H1 (cell line): ENCODE results near the gene C2. TPM values are rescaled to one million over a fixed set of nuclear protein-coding genes. Genes with fewer than 3 reads are reported as not detected.

Source experiments
- CTCF ChIA-PET: fragments of 300-600 bp; sonication (Branson Sonifier 250); formaldehyde crosslinking; loops from one replicate; lab custom pipeline; 2021; ENCODE audit not compliant: partially characterized antibody; lab: Charles Lee
- POLR2A ChIA-PET: fragments of 300-600 bp; sonication (Branson Sonifier 250); formaldehyde crosslinking; loops from one replicate; lab custom pipeline; 2021; ENCODE audit warnings: inconsistent platforms; ENCODE audit not compliant: partially characterized antibody; lab: Charles Lee
- DNase-seq, 2 experiments: peaks; one replicate each; pipeline versions ENCODE4 v3.0.0 to v3.0.0-alpha.2; 2010 to 2022; ENCODE audit warnings: low spot score in 2 of 2, low read depth in 1 of 2, mixed read lengths in 1 of 2
- FAIRE-seq: peaks from 2 replicates; lab custom pipeline; 2011; peaks lifted over from hg19 to GRCh38; lab: Jason Lieb, UNC
- H2AFZ ChIP-seq: 2 replicates; pipeline ENCODE4 v1.8.1; 2012; ENCODE audit warnings: low read length, inconsistent platforms
- H2AK5ac ChIP-seq: 2 replicates; pipeline ENCODE4 v1.6.1; 2013; ENCODE audit warnings: low read depth, low read length
- H2BK120ac ChIP-seq: replicated peaks from 2 replicates; pipeline ENCODE3; 2013; ENCODE audit warnings: low read depth, low read length, inconsistent platforms
- H2BK12ac ChIP-seq: 2 replicates; pipeline ENCODE4 v1.6.1; 2013; ENCODE audit warnings: low read depth, low read length
- H2BK15ac ChIP-seq: 2 replicates; pipeline ENCODE4 v1.6.1; 2013; ENCODE audit warnings: low read length
- H2BK20ac ChIP-seq: 2 replicates; pipeline ENCODE4 v1.6.1; 2013; ENCODE audit warnings: low read length
- H2BK5ac ChIP-seq: 2 replicates; pipeline ENCODE4 v1.6.1; 2013; ENCODE audit warnings: low read depth, low read length
- H3K14ac ChIP-seq: 2 replicates; pipeline ENCODE4 v1.6.1; 2013; ENCODE audit warnings: inconsistent platforms; ENCODE audit not compliant: insufficient read length
- H3K18ac ChIP-seq: 2 replicates; pipeline ENCODE4 v1.6.1; 2013; ENCODE audit warnings: low read length; ENCODE audit errors: extremely low read depth
- H3K23ac ChIP-seq: 2 replicates; pipeline ENCODE4 v1.6.1; 2013; ENCODE audit warnings: inconsistent platforms; ENCODE audit not compliant: insufficient read length
- H3K23me2 ChIP-seq: 2 replicates; pipeline ENCODE4 v1.6.1; 2013; ENCODE audit warnings: low read depth, low read length
- H3K27ac ChIP-seq: 2 replicates; pipeline ENCODE4 v1.6.1; 2011; ENCODE audit warnings: low read depth, low read length, inconsistent platforms
- H3K27me3 ChIP-seq, 4 experiments: replicated peaks in 1 of 4; 1 replicate in 1 of 4; 2 replicates in 3 of 4; pipeline versions ENCODE4 v1.6.1 to v1.8.1; 2011 to 2013; ENCODE audit warnings: low read length in 3 of 4, mild to moderate bottlenecking in 3 of 4, inconsistent platforms in 2 of 4, mixed read lengths in 2 of 4, moderate library complexity in 1 of 4; ENCODE audit not compliant: control insufficient read depth in 3 of 4, insufficient read depth in 3 of 4; ENCODE audit errors: extremely low read depth in 1 of 4
- H3K36me3 ChIP-seq, 4 experiments: 2 replicates each; pipeline versions ENCODE4 v1.6.1 to v1.8.1; 2011 to 2013; ENCODE audit warnings: mild to moderate bottlenecking in 4 of 4, low read length in 3 of 4, moderate library complexity in 2 of 4, control low read depth in 1 of 4, inconsistent platforms in 1 of 4; ENCODE audit not compliant: insufficient read depth in 4 of 4, control insufficient read depth in 2 of 4
- H3K4ac ChIP-seq: replicated peaks from 2 replicates; pipeline ENCODE3; 2013; ENCODE audit warnings: low read length, low read depth, mixed read lengths, inconsistent platforms; ENCODE audit not compliant: insufficient read length
- H3K4me1 ChIP-seq, 4 experiments: replicated peaks in 1 of 4; 1 replicate in 1 of 4; 2 replicates in 3 of 4; pipeline versions ENCODE4 v1.6.1 to v1.8.1; 2011 to 2013; ENCODE audit warnings: low read length in 3 of 4, inconsistent platforms in 2 of 4, mixed read lengths in 1 of 4; ENCODE audit not compliant: insufficient read depth in 4 of 4, control insufficient read depth in 3 of 4
- H3K4me2 ChIP-seq, 2 experiments: 2 replicates each; pipeline versions ENCODE4 v1.6.1 to v1.8.1; 2011 to 2013; ENCODE audit warnings: low read depth in 2 of 2, low read length in 2 of 2, control low read depth in 1 of 2, inconsistent platforms in 1 of 2, mild to moderate bottlenecking in 1 of 2; ENCODE audit not compliant: insufficient read depth in 1 of 2
- H3K4me3 ChIP-seq, 4 experiments: fragments of 200-600, 300-600 bp in 1 of 4; sonication (generic), shearing (Covaris generic), sonication (Bioruptor Twin) in 1 of 4; 2 replicates each; pipeline versions ENCODE4 v1.5.1 to v1.8.1; 2011 to 2016; ENCODE audit warnings: low read length in 4 of 4, low read depth in 3 of 4, control low read depth in 2 of 4, inconsistent platforms in 2 of 4, mild to moderate bottlenecking in 2 of 4, mixed read lengths in 1 of 4, moderate library complexity in 1 of 4; ENCODE audit not compliant: insufficient read depth in 2 of 4; ENCODE audit errors: extremely low read depth in 1 of 4
- H3K56ac ChIP-seq: replicated peaks from 2 replicates; pipeline ENCODE3; 2013; ENCODE audit warnings: low read depth, mild to moderate bottlenecking, mixed read lengths, low read length, inconsistent platforms; ENCODE audit not compliant: insufficient read length
- H3K79me1 ChIP-seq: 2 replicates; pipeline ENCODE4 v1.6.1; 2013; ENCODE audit warnings: low read depth, low read length, control low read depth
- H3K79me2 ChIP-seq, 2 experiments: 2 replicates each; pipeline versions ENCODE4 v1.6.1 to v1.8.1; 2012 to 2013; ENCODE audit warnings: low read length in 2 of 2, mild to moderate bottlenecking in 2 of 2, inconsistent platforms in 1 of 2; ENCODE audit not compliant: insufficient read depth in 2 of 2, control insufficient read depth in 1 of 2
- H3K9ac ChIP-seq, 4 experiments: replicated peaks in 1 of 4; 1 replicate in 1 of 4; 2 replicates in 3 of 4; pipeline versions ENCODE4 v1.6.1 to v1.8.1; 2011 to 2013; ENCODE audit warnings: low read depth in 3 of 4, low read length in 3 of 4, control low read depth in 2 of 4, mild to moderate bottlenecking in 2 of 4, moderate library complexity in 2 of 4, inconsistent platforms in 1 of 4; ENCODE audit errors: extremely low read depth in 1 of 4
- H3K9me3 ChIP-seq, 2 experiments: 2 replicates each; pipeline versions ENCODE4 v1.6.1 to v1.8.1; 2012 to 2013; ENCODE audit warnings: mild to moderate bottlenecking in 2 of 2, moderate library complexity in 2 of 2, control low read depth in 1 of 2, inconsistent platforms in 1 of 2, low read depth in 1 of 2, low read length in 1 of 2, mixed read lengths in 1 of 2; ENCODE audit not compliant: insufficient read depth in 2 of 2
- H4K20me1 ChIP-seq, 2 experiments: replicated peaks in 1 of 2; 2 replicates each; pipeline versions ENCODE3 to v1.8.1; 2011 to 2013; ENCODE audit warnings: inconsistent platforms in 2 of 2, low read length in 2 of 2, mild to moderate bottlenecking in 1 of 2; ENCODE audit not compliant: insufficient read depth in 2 of 2, control insufficient read depth in 1 of 2
- H4K5ac ChIP-seq: 2 replicates; pipeline ENCODE4 v1.6.1; 2013; ENCODE audit warnings: low read length, low read depth, mixed read lengths, inconsistent platforms; ENCODE audit not compliant: insufficient read length
- H4K8ac ChIP-seq: 2 replicates; pipeline ENCODE4 v1.8.0; 2013; ENCODE audit warnings: mild to moderate bottlenecking, moderate library complexity, low read length, inconsistent platforms; ENCODE audit not compliant: insufficient read depth; ENCODE audit errors: extremely low read depth
- H4K91ac ChIP-seq: replicated peaks from 2 replicates; pipeline ENCODE3; 2013; ENCODE audit warnings: low read length, mixed read lengths, inconsistent platforms; ENCODE audit not compliant: insufficient read length
- RAD21 ChIP-seq, 2 experiments: IDR thresholded peaks in 1 of 2; conservative IDR thresholded peaks in 1 of 2; 2 replicates each; pipeline ENCODE4 v1.6.1; 2011; ENCODE audit warnings: low read depth in 2 of 2, low read length in 2 of 2, improper control_type of control experiment in 1 of 2, inconsistent platforms in 1 of 2, mild to moderate bottlenecking in 1 of 2, moderate library complexity in 1 of 2
- RBBP5 ChIP-seq: IDR thresholded peaks from 2 replicates; pipeline ENCODE4 v1.7.1; 2012; ENCODE audit warnings: low read depth, mild to moderate bottlenecking, inconsistent platforms, low read length, moderate library complexity, borderline replicate concordance
- ZNF274 ChIP-seq: IDR thresholded peaks from 2 replicates; pipeline ENCODE4 v1.7.0; 2012; ENCODE audit warnings: low read length, borderline replicate concordance; ENCODE audit errors: extremely low read depth
- WGBS, 2 experiments: shearing (Covaris generic) in 1 of 2; methylation state at CpG; one replicate each; pipeline versions ENCODE4 v1.1.6 to v1.1.7; 2013 to 2015; ENCODE audit warnings: low lambda C conversion rate in 2 of 2, mixed read lengths in 2 of 2, inconsistent platforms in 1 of 2, low coverage in 1 of 2, missing lambda C conversion rate in 1 of 2; ENCODE audit not compliant: insufficient replicate concordance in 2 of 2, insufficient coverage in 1 of 2, insufficient read length in 1 of 2; ENCODE audit errors: extremely low coverage in 1 of 2, missing lambda C conversion rate in 1 of 2; 5-methylcytosine and 5-hydroxymethylcytosine counted together
- polyA plus RNA-seq, 7 experiments: library from polyadenylated mRNA; depleted of rRNA in 3 of 7; stranded (reverse) in 5 of 7; unstranded in 2 of 7; fragments of >200 nt in 5 of 7; fragments of 200-250 nt in 2 of 7; gene quantifications; 1 replicate in 5 of 7; 2 replicates in 1 of 7; 4 replicates in 1 of 7; pipeline versions ENCODE4 v1.2.1 to v1.2.3, GENCODE V29; 2011 to 2013; ENCODE audit warnings: missing spikeins in 2 of 7, mixed read lengths in 2 of 7
- total RNA-seq: library from RNA; stranded (reverse); fragmentation: NEBNext Ultra II Directional; extraction: Animal tissue kit (Norgen Biotek cat#: 25700); gene quantifications from 2 replicates; pipeline ENCODE4 v1.2.1, GENCODE V29; 2021
- TF ChIP-seq, protein P1 (sequence below), 3 experiments: IDR thresholded peaks; 1 replicate in 2 of 3; 2 replicates in 1 of 3; pipeline versions ENCODE4 v1.5.1 to v1.6.1; 2011; ENCODE audit warnings: low read length in 3 of 3, mild to moderate bottlenecking in 3 of 3, inconsistent platforms in 2 of 3, low read depth in 1 of 3, moderate library complexity in 1 of 3; ENCODE audit not compliant: insufficient read depth in 1 of 3; ENCODE audit errors: control extremely low read depth in 1 of 3

C2 gene
- total and polyA plus RNA-seq, 2 of the 8 experiments (the other 6 are each of a cell fraction or from before 2014, with no cell fraction given): 0.26 to 0.38 TPM

DNA sequence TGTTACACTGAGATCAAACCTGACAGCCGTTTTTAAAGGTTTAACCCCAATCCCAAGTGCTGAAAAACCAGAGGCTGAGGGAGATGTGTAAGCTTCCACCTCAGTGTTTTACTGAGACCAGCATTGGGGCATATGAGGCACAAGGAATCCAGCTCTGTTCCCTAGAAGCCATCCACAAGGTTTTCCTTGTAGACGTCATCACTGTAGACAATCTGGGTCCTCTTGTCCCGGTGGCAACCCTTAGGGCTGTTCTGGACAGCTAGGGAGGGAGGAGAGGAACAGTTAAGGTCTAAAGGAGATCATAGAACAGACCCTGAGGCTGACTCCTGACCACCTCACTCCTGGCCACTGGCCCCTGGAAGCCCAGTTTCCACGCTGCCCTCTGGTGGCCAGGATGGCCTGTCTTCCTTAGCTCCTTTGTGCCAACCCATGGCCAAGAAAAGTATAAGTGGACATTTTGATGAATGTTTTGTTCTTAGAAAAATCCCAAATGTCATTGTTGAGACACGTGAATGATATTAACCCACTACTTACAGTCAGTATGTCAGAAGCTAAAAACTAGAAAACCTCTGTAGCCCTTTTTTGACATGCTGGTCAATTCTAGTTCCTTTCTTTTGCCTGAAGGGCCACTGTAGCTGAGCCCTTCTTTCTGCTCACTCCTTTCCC, 24.8 kb downstream of the C2 start:
- no peak for TF ChIP-seq ZNF274
- TF ChIP-seq RAD21 (IDR thresholded peaks at IDR 0.05 in 1 of 2, conservative IDR thresholded peaks at IDR 0.05 in 1 of 2; ENCODE audit: low read depth in 2 of 2, low read length in 2 of 2): peak; percentile 66 to 74
- TF ChIP-seq RBBP5: no peak
- TF ChIP-seq, protein P1, sequence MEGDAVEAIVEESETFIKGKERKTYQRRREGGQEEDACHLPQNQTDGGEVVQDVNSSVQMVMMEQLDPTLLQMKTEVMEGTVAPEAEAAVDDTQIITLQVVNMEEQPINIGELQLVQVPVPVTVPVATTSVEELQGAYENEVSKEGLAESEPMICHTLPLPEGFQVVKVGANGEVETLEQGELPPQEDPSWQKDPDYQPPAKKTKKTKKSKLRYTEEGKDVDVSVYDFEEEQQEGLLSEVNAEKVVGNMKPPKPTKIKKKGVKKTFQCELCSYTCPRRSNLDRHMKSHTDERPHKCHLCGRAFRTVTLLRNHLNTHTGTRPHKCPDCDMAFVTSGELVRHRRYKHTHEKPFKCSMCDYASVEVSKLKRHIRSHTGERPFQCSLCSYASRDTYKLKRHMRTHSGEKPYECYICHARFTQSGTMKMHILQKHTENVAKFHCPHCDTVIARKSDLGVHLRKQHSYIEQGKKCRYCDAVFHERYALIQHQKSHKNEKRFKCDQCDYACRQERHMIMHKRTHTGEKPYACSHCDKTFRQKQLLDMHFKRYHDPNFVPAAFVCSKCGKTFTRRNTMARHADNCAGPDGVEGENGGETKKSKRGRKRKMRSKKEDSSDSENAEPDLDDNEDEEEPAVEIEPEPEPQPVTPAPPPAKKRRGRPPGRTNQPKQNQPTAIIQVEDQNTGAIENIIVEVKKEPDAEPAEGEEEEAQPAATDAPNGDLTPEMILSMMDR (IDR thresholded peaks at IDR 0.05; ENCODE audit: control extremely low read depth in 1 of 3, insufficient read depth in 1 of 3, low read depth in 1 of 3, low read length in 3 of 3): peak; percentile 84 to 89 (median 88)
- H3K4me3 ChIP-seq: no peak overlapping the region
- peak in 1 of 2 experiments; percentile 76 for DNase-seq
- no peak overlapping the region for H4K91ac ChIP-seq
- H3K4me2 ChIP-seq: no peak overlapping the region
- H3K14ac ChIP-seq: no peak overlapping the region
- H2AK5ac ChIP-seq: no peak overlapping the region
- no peak overlapping the region for H2BK5ac ChIP-seq
- H2BK20ac ChIP-seq: no peak overlapping the region
- H3K36me3 ChIP-seq: peaks cover 18 to 51% (median 46%) of the 10 kb centered on the region in 4 experiments; a peak in 7 of 8 replicates
- H3K27me3 ChIP-seq: peaks cover 0 to 3% (median 1%) of the 10 kb centered on the region in 4 experiments; a peak in 2 of 7 replicates
- peaks cover 0 to 3% of the 10 kb centered on the region in 2 experiments; a peak in 1 of 4 replicates for H3K79me2 ChIP-seq
- H3K23ac ChIP-seq: no peak overlapping the region
- 0 out of 7 replicates have a peak, but pooled peaks cover 0 to 2% (median 0%) of the 10 kb centered on the region in 4 experiments for H3K4me1 ChIP-seq
- peak; percentile 19 for FAIRE-seq
- no peaks in the 10 kb centered on the region for H3K9me3 ChIP-seq
- H2BK15ac ChIP-seq: no peak overlapping the region
- no peak overlapping the region for H3K4ac ChIP-seq
- ChIA-PET CTCF (interaction anchor here (0.7 to 5.8 kb wide), 36 partner anchors 9 to 316 kb away, joined by 3 to 84 read pairs (median 5); partner anchors contain the start of genes DXO, EHMT2, FKBPL and SKIC2), POLR2A (interaction anchor here (0.7 to 16.4 kb wide), 13 partner anchors 7 to 249 kb away, joined by 3 to 279 read pairs (median 4); partner anchors contain the start of genes ABHD16A, DXO, EHMT2 and HSPA1B)
- H3K9ac ChIP-seq: no peak overlapping the region
- WGBS, 2 experiments: 71% methylated on average over 5 of the region's 5 CpGs; no CpG with 5 or more reads in 1 of the 2 experiments
- H3K56ac ChIP-seq: no peak overlapping the region
- H3K27ac ChIP-seq: no peak overlapping the region
- no peaks in the 10 kb centered on the region for H3K79me1 ChIP-seq
- H3K18ac ChIP-seq: no peak overlapping the region
- no peaks in the 10 kb centered on the region for H3K23me2 ChIP-seq
- H4K20me1 ChIP-seq: peaks cover 0 to 2% of the 10 kb centered on the region in 2 experiments
- no peak overlapping the region for H2BK120ac ChIP-seq
- no peak overlapping the region for H4K5ac ChIP-seq
- H4K8ac ChIP-seq: no peak overlapping the region
- H2BK12ac ChIP-seq: no peak overlapping the region
- H2AFZ ChIP-seq: no peak overlapping the region
